Liver (tissue), 9 donors: ENCODE measurements around the gene ZDHHC6. TPM values are rescaled to one million over a fixed set of nuclear protein-coding genes. Genes with fewer than 3 reads are reported as not detected.

Experiments
- DNase-seq: peaks from one replicate; pipeline ENCODE4 v3.0.0-alpha.2; 2017; ENCODE audit warnings: low spot score
- H3K27ac ChIP-seq, 2 donors: one replicate each; pipeline ENCODE4 v1.7.0; 2013; ENCODE audit warnings: inconsistent platforms in 2 of 2, low read length in 2 of 2, control low read depth in 1 of 2, low read depth in 1 of 2, mild to moderate bottlenecking in 1 of 2
- H3K27me3 ChIP-seq, 4 donors: one replicate each; pipeline versions ENCODE4 v1.6.1 to v1.7.0; 2013; ENCODE audit warnings: low read length in 3 of 4, inconsistent platforms in 1 of 4, mild to moderate bottlenecking in 1 of 4, moderate library complexity in 1 of 4; ENCODE audit not compliant: control insufficient read depth in 4 of 4, insufficient read depth in 4 of 4
- H3K36me3 ChIP-seq, 4 donors: one replicate each; pipeline versions ENCODE4 v1.6.1 to v1.7.0; 2013; ENCODE audit warnings: low read length in 3 of 4, mild to moderate bottlenecking in 3 of 4, low read depth in 1 of 4, moderate library complexity in 1 of 4; ENCODE audit not compliant: control insufficient read depth in 4 of 4, insufficient read depth in 3 of 4
- H3K4me1 ChIP-seq, 4 donors: one replicate each; pipeline versions ENCODE4 v1.6.1 to v1.7.0; 2013; ENCODE audit warnings: low read length in 3 of 4, mild to moderate bottlenecking in 3 of 4, moderate library complexity in 1 of 4; ENCODE audit not compliant: control insufficient read depth in 4 of 4, insufficient read depth in 4 of 4
- H3K4me3 ChIP-seq, 3 donors: one replicate each; pipeline versions ENCODE4 v1.6.1 to v1.7.0; 2013; ENCODE audit warnings: low read length in 3 of 3, control low read depth in 1 of 3, low read depth in 1 of 3, mild to moderate bottlenecking in 1 of 3
- H3K9ac ChIP-seq, 2 donors: one replicate each; pipeline ENCODE4 v1.7.0; 2013; ENCODE audit warnings: low read length in 2 of 2, mild to moderate bottlenecking in 2 of 2, moderate library complexity in 2 of 2, control low read depth in 1 of 2, low read depth in 1 of 2
- H3K9me3 ChIP-seq, 4 donors: one replicate each; pipeline versions ENCODE4 v1.6.1 to v1.7.0; 2013; ENCODE audit warnings: low read length in 3 of 4; ENCODE audit not compliant: control insufficient read depth in 4 of 4
- FOXA1 ChIP-seq: IDR thresholded peaks from 2 replicates; pipeline ENCODE4 v1.6.1; 2016; ENCODE audit warnings: antibody characterized with exemption
- HNF4A ChIP-seq, 2 donors: conservative IDR thresholded peaks; 2 replicates each; pipeline ENCODE4 v1.6.1; 2016; ENCODE audit warnings: antibody characterized with exemption in 2 of 2, mild to moderate bottlenecking in 2 of 2
- HNF4G ChIP-seq: IDR thresholded peaks from 2 replicates; pipeline ENCODE4 v1.6.1; 2016; ENCODE audit warnings: antibody characterized with exemption
- NR2F2 ChIP-seq: IDR thresholded peaks from 2 replicates; pipeline ENCODE4 v1.6.1; 2016; ENCODE audit warnings: antibody characterized with exemption
- RXRA ChIP-seq, 2 donors: IDR thresholded peaks; 2 replicates each; pipeline ENCODE4 v1.6.1; 2017 to 2018; ENCODE audit warnings: antibody characterized with exemption in 2 of 2, mild to moderate bottlenecking in 1 of 2
- TAF1 ChIP-seq: conservative IDR thresholded peaks from 2 replicates; pipeline ENCODE4 v1.6.1; 2016; ENCODE audit warnings: antibody characterized with exemption, mild to moderate bottlenecking
- whole genome bisulfite sequencing: extraction: QIAGEN DNeasy Blood & Tissue Kit; methylation state at CpG from one replicate; pipeline ENCODE4 v1.1.7; 2013; 5-methylcytosine and 5-hydroxymethylcytosine counted together
- polyA plus RNA-seq, 2 donors: library from polyadenylated mRNA; stranded (reverse) in 1 of 2; unstranded in 1 of 2; fragments of 200-250 nt in 1 of 2; fragments of >200 nt in 1 of 2; fragmentation: Nextera tagmentation in 1 of 2; extraction: Ambion mirVana in 1 of 2; gene quantifications; one replicate each; pipeline versions ENCODE4 v1.2.1 to v1.2.3, GENCODE V29; 2013 to 2015
- total RNA-seq, 2 donors: library from RNA; depleted of rRNA; stranded (reverse); fragments of >200 nt; gene quantifications; one replicate each; pipeline ENCODE4 v1.2.3, GENCODE V29; 2014
- TF ChIP-seq, protein P1 (sequence below): IDR thresholded peaks from 2 replicates; pipeline ENCODE4 v1.6.1; 2016; ENCODE audit warnings: antibody characterized with exemption
- donor health status: healthy.
- donor health status: healthy.
- donor health status: healthy.
- donor health status: healthy.
- donor health status: healthy.

The ZDHHC6 gene
- total and polyA plus RNA-seq, 4 donors, result 13.2 to 19.4 (median 16.2) TPM

GRCh38 chr10:112382515-112383235, 64.0 kb downstream of the ZDHHC6 start:
- Histone ChIP-seq H3K36me3 (peaks cover 0 to 5% (median 3%) of the 10 kb centered on the region in 4 donors), H3K27me3 (no peaks in the 10 kb centered on the region), H3K9me3 (no peaks in the 10 kb centered on the region), H3K9ac (no peak overlapping the region), H3K4me3 (no peak overlapping the region), H3K4me1 (peaks cover 18 to 59% (median 36%) of the 10 kb centered on the region in 4 donors), H3K27ac (peak overlapping the region; percentile 33 to 42)
- DNase-seq, result no peak
- TF ChIP-seq HNF4G (no peak), RXRA (IDR thresholded peaks at IDR 0.05) (no peak), TAF1 (no peak), HNF4A (conservative IDR thresholded peaks at IDR 0.05) (no peak), FOXA1 (no peak), NR2F2 (no peak)
- TF ChIP-seq, protein P1, sequence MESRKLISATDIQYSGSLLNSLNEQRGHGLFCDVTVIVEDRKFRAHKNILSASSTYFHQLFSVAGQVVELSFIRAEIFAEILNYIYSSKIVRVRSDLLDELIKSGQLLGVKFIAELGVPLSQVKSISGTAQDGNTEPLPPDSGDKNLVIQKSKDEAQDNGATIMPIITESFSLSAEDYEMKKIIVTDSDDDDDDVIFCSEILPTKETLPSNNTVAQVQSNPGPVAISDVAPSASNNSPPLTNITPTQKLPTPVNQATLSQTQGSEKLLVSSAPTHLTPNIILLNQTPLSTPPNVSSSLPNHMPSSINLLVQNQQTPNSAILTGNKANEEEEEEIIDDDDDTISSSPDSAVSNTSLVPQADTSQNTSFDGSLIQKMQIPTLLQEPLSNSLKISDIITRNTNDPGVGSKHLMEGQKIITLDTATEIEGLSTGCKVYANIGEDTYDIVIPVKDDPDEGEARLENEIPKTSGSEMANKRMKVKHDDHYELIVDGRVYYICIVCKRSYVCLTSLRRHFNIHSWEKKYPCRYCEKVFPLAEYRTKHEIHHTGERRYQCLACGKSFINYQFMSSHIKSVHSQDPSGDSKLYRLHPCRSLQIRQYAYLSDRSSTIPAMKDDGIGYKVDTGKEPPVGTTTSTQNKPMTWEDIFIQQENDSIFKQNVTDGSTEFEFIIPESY, result no peak
- 62% methylated on average over 9 of the region's 9 CpGs for WGBS

Other genes with a start within 250 kb of the ZDHHC6 start
- under 1 TPM; 0.05 to 0.08 TPM for gene TECTB, start 163.5 kb downstream of the ZDHHC6 start, total RNA-seq
- gene TECTB, start 163.5 kb downstream of the ZDHHC6 start, polyA plus RNA-seq, result under 1 TPM; 0.08 to 0.44 TPM
- 100 to 1,000 TPM in 1 of 2 donors, 10 to 100 TPM in 1; 15.0 to 201 TPM for gene ACSL5, start 72.8 kb downstream of the ZDHHC6 start, total RNA-seq
- 10 to 100 TPM; 32.0 to 55.0 TPM for gene ACSL5, start 72.8 kb downstream of the ZDHHC6 start, polyA plus RNA-seq
- 10 to 100 TPM; 13.4 to 26.9 TPM for gene VTI1A, start 301 bp upstream of the ZDHHC6 start, total RNA-seq
- 10 to 100 TPM in 1 of 2 donors, 1 to 10 TPM in 1; 5.5 to 12.7 TPM for gene VTI1A, start 301 bp upstream of the ZDHHC6 start, polyA plus RNA-seq